ENCODE data around the gene TMEM242. TPM values are rescaled to one million over a fixed set of nuclear protein-coding genes. Genes with fewer than 3 reads are reported as not detected.
"Not testable (repeated sequence)": the region's sequence is repeated elsewhere in the genome, so short reads cannot be mapped to it uniquely, and the experiment has no call there.

TMEM242 gene
- total RNA-seq: 10 to 100 TPM in 1 of 2 experiments, 1 to 10 TPM in 1; 9.2 to 10.1 TPM

- ATAC-seq (ENCODE audit: low read depth) (peak; percentile 93), DNase-seq (peak; percentile 91)
- Mint-ChIP-seq H3K36me3 (peaks cover 5% of the 10 kb centered on the region), H3K27ac (peak within 1 kb of the TSS; percentile 90), H3K27me3 (peaks cover 30% of the 10 kb centered on the region), H3K4me3 (peak within 1 kb of the TSS; percentile 99), H3K4me1 (peaks cover 15% of the 10 kb centered on the region), H3K9me3 (no peaks in the 10 kb centered on the region)
- POLR2A ChIA-PET: interaction anchor here (0.7 to 2.1 kb wide), 14 partner anchors 9 to 702 kb away, joined by 3 to 14 read pairs (median 4); partner anchors contain the start of gene ZDHHC14
Observed at GRCh38 chr6:157323255-157323965, at the start of gene TMEM242. Gene TMEM242 (minus strand): TSS chr6:157323519. CDS start chr6:157323499, 20 bp downstream.

- Mint-ChIP-seq H3K4me1 (peaks cover 19% of the 10 kb centered on the region), H3K36me3 (no peaks in the 10 kb centered on the region), H3K9me3 (no peaks in the 10 kb centered on the region), H3K27ac (no peak overlapping the region), H3K4me3 (no peak overlapping the region), H3K27me3 (peaks cover 45% of the 10 kb centered on the region)
- DNase-seq (no peak), ATAC-seq (ENCODE audit: low read depth) (no peak)
- POLR2A ChIA-PET: no interaction called here
Observed at GRCh38 chr6:157372501-157373280, 49.4 kb upstream of the TMEM242 start.

GRCh38 chr6:157370755-157371154, 47.4 kb upstream of the TMEM242 start:
- DNase-seq (no peak), ATAC-seq (ENCODE audit: low read depth) (no peak)
- Mint-ChIP-seq H3K36me3 (no peaks in the 10 kb centered on the region), H3K27ac (no peak overlapping the region), H3K9me3 (no peaks in the 10 kb centered on the region), H3K27me3 (peaks cover 55% of the 10 kb centered on the region), H3K4me1 (peaks cover 14% of the 10 kb centered on the region), H3K4me3 (no peak overlapping the region)
- POLR2A ChIA-PET: interaction anchor here (0.6 kb wide), 1 partner anchor 15 kb away, joined by 4 read pairs; no protein-coding TSS in a partner anchor

GRCh38 chr6:157368359-157369049, 45.2 kb upstream of the TMEM242 start:
- DNase-seq (no peak), ATAC-seq (ENCODE audit: low read depth) (no peak)
- peaks cover 61% of the 10 kb centered on the region for H3K27me3 Mint-ChIP-seq
- POLR2A ChIA-PET: interaction anchor here (1.4 kb wide), 1 partner anchor 46 kb away, joined by 4 read pairs; the partner anchor contains the start of gene TMEM242
- no peaks in the 10 kb centered on the region for H3K9me3 Mint-ChIP-seq
- H3K36me3 Mint-ChIP-seq: no peaks in the 10 kb centered on the region
- no peak overlapping the region for H3K4me3 Mint-ChIP-seq
- peaks cover 14% of the 10 kb centered on the region for H3K4me1 Mint-ChIP-seq
- H3K27ac Mint-ChIP-seq: no peak overlapping the region

- POLR2A ChIA-PET: no interaction called here
- H3K27me3 Mint-ChIP-seq: peaks cover 61% of the 10 kb centered on the region
Observed at GRCh38 chr6:157366648-157367047, 43.3 kb upstream of the TMEM242 start.

GRCh38 chr6:157364705-157365104, 41.4 kb upstream of the TMEM242 start:
- H3K4me1 Mint-ChIP-seq: peaks cover 10% of the 10 kb centered on the region
- H3K36me3 Mint-ChIP-seq: no peaks in the 10 kb centered on the region
- no peaks in the 10 kb centered on the region for H3K9me3 Mint-ChIP-seq
- DNase-seq: no peak
- no peak for ATAC-seq (ENCODE audit: low read depth)
- no peak overlapping the region for H3K27ac Mint-ChIP-seq
- no peak overlapping the region for H3K4me3 Mint-ChIP-seq
- peaks cover 55% of the 10 kb centered on the region for H3K27me3 Mint-ChIP-seq
- POLR2A ChIA-PET: interaction anchor here (0.7 kb wide), 1 partner anchor 18 kb away, joined by 6 read pairs; no protein-coding TSS in a partner anchor

More at GRCh38 chr6:157366648-157367047, 43.3 kb upstream of the TMEM242 start:
- ATAC-seq (ENCODE audit: low read depth) (no peak), DNase-seq (no peak)
- H3K36me3 Mint-ChIP-seq: no peaks in the 10 kb centered on the region
- H3K4me1 Mint-ChIP-seq: peaks cover 14% of the 10 kb centered on the region
- H3K27ac Mint-ChIP-seq: no peak overlapping the region
- no peaks in the 10 kb centered on the region for H3K9me3 Mint-ChIP-seq
- H3K4me3 Mint-ChIP-seq: no peak overlapping the region

- H3K4me1 Mint-ChIP-seq: no peaks in the 10 kb centered on the region
- no peak overlapping the region for H3K4me3 Mint-ChIP-seq
- no peak for ATAC-seq (ENCODE audit: low read depth)
- H3K27me3 Mint-ChIP-seq: peaks cover 55% of the 10 kb centered on the region
- H3K36me3 Mint-ChIP-seq: no peaks in the 10 kb centered on the region
- H3K27ac Mint-ChIP-seq: no peak overlapping the region
- POLR2A ChIA-PET: no interaction called here
- H3K9me3 Mint-ChIP-seq: no peaks in the 10 kb centered on the region
- no peak for DNase-seq
Observed at GRCh38 chr6:157361886-157362285, 38.6 kb upstream of the TMEM242 start.

GRCh38 chr6:157358287-157358686, 35.0 kb upstream of the TMEM242 start:
- POLR2A ChIA-PET: interaction anchor here (0.7 kb wide), 1 partner anchor 1418 kb away, joined by 3 read pairs; no protein-coding TSS in a partner anchor
- Mint-ChIP-seq H3K9me3 (no peaks in the 10 kb centered on the region), H3K27ac (no peak overlapping the region), H3K27me3 (peaks cover 51% of the 10 kb centered on the region), H3K4me3 (no peak overlapping the region), H3K36me3 (no peaks in the 10 kb centered on the region), H3K4me1 (no peaks in the 10 kb centered on the region)
- ATAC-seq (ENCODE audit: low read depth) (no peak), DNase-seq (no peak)

- no peaks in the 10 kb centered on the region for H3K9me3 Mint-ChIP-seq
- H3K27ac Mint-ChIP-seq: no peak overlapping the region
- ATAC-seq (ENCODE audit: low read depth): no peak
- no peak overlapping the region for H3K4me3 Mint-ChIP-seq
- H3K36me3 Mint-ChIP-seq: no peaks in the 10 kb centered on the region
- no peak for DNase-seq
- H3K27me3 Mint-ChIP-seq: peaks cover 62% of the 10 kb centered on the region
- POLR2A ChIA-PET: no interaction called here
- H3K4me1 Mint-ChIP-seq: no peaks in the 10 kb centered on the region
Observed at GRCh38 chr6:157346373-157346772, 23.1 kb upstream of the TMEM242 start.

GRCh38 chr6:157343732-157344131, 20.4 kb upstream of the TMEM242 start:
- no peak overlapping the region for H3K27ac Mint-ChIP-seq
- H3K4me3 Mint-ChIP-seq: no peak overlapping the region

GRCh38 chr6:157339432-157339831, 16.1 kb upstream of the TMEM242 start:
- H3K27me3 Mint-ChIP-seq: peaks cover 55% of the 10 kb centered on the region
- H3K4me1 Mint-ChIP-seq: no peaks in the 10 kb centered on the region
- no peak overlapping the region for H3K27ac Mint-ChIP-seq
- ATAC-seq (ENCODE audit: low read depth) (no peak), DNase-seq (no peak)
- no peak overlapping the region for H3K4me3 Mint-ChIP-seq
- POLR2A ChIA-PET: no interaction called here
- no peaks in the 10 kb centered on the region for H3K9me3 Mint-ChIP-seq
- no peaks in the 10 kb centered on the region for H3K36me3 Mint-ChIP-seq

More at GRCh38 chr6:157343732-157344131, 20.4 kb upstream of the TMEM242 start:
- ATAC-seq (ENCODE audit: low read depth) (no peak), DNase-seq (no peak)
- no peaks in the 10 kb centered on the region for H3K9me3 Mint-ChIP-seq
- peaks cover 54% of the 10 kb centered on the region for H3K27me3 Mint-ChIP-seq
- no peaks in the 10 kb centered on the region for H3K4me1 Mint-ChIP-seq
- POLR2A ChIA-PET: no interaction called here
- H3K36me3 Mint-ChIP-seq: no peaks in the 10 kb centered on the region

GRCh38 chr6:157337751-157338150, 14.4 kb upstream of the TMEM242 start:
- no peaks in the 10 kb centered on the region for H3K36me3 Mint-ChIP-seq
- no peaks in the 10 kb centered on the region for H3K4me1 Mint-ChIP-seq
- H3K4me3 Mint-ChIP-seq: no peak overlapping the region
- POLR2A ChIA-PET: no interaction called here
- ATAC-seq (ENCODE audit: low read depth) (no peak), DNase-seq (no peak)
- no peak overlapping the region for H3K27ac Mint-ChIP-seq
- H3K9me3 Mint-ChIP-seq: no peaks in the 10 kb centered on the region
- H3K27me3 Mint-ChIP-seq: peaks cover 57% of the 10 kb centered on the region

GRCh38 chr6:157337276-157337675, 14.0 kb upstream of the TMEM242 start:
- H3K36me3 Mint-ChIP-seq: not testable (repeated sequence)

More at GRCh38 chr6:157337276-157337675, 14.0 kb upstream of the TMEM242 start:
- DNase-seq; H3K27ac Mint-ChIP-seq; ATAC-seq (ENCODE audit: low read depth); POLR2A ChIA-PET; H3K4me3 Mint-ChIP-seq; H3K9me3 Mint-ChIP-seq; H3K4me1 Mint-ChIP-seq: not testable (repeated sequence)
- H3K27me3 Mint-ChIP-seq: peaks cover 56% of the 10 kb centered on the region
